Activated CD8-positive, alpha-beta T cell treated with anti-CD3 and anti-CD28 coated beads for 36 hours (primary cell): ENCODE results near the gene EFCAB6. TPM values are rescaled to one million over a fixed set of nuclear protein-coding genes. Genes with fewer than 3 reads are reported as not detected.

ENCODE experiments used
- ATAC-seq: fragments of 200-7000 bp; cut with Tn5 transposase; one replicate; pipeline ENCODE4 v1.10.0; 2021; ENCODE audit warnings: mild to moderate bottlenecking, moderate library complexity
- CTCF ChIA-PET: fragments of 350-600 bp; sonication (Branson Sonifier 250); formaldehyde crosslinking; loops from one replicate; lab custom pipeline; 2021; ENCODE audit warnings: antibody characterized with exemption; lab: Charles Lee
- POLR2A ChIA-PET: fragments of 350-600 bp; sonication (Branson Sonifier 250); formaldehyde crosslinking; loops from one replicate; lab custom pipeline; 2021; ENCODE audit warnings: antibody characterized with exemption; lab: Charles Lee
- DNase-seq: peaks from one replicate; pipeline ENCODE4 v3.0.0-alpha.2; 2020
- H3K27ac Mint-ChIP-seq: one replicate; pipeline ENCODE4 v1.8.0; 2021; ENCODE audit warnings: mild to moderate bottlenecking, mixed read lengths
- H3K27me3 Mint-ChIP-seq: one replicate; pipeline ENCODE4 v1.8.0; 2021; ENCODE audit warnings: mixed read lengths
- H3K36me3 Mint-ChIP-seq: one replicate; pipeline ENCODE4 v1.8.0; 2021; ENCODE audit warnings: low read depth, mixed read lengths
- H3K4me1 Mint-ChIP-seq: one replicate; pipeline ENCODE4 v1.8.0; 2021; ENCODE audit warnings: low read depth, mixed read lengths
- H3K4me3 Mint-ChIP-seq: one replicate; pipeline ENCODE4 v1.8.0; 2021; ENCODE audit warnings: mild to moderate bottlenecking, moderate library complexity, mixed read lengths
- H3K9me3 Mint-ChIP-seq: one replicate; pipeline ENCODE4 v1.8.0; 2021; ENCODE audit warnings: mixed read lengths
- CTCF ChIP-seq: fragments of 200-600 bp; IDR thresholded peaks from one replicate; pipeline ENCODE4 v1.8.0; 2022; ENCODE audit warnings: antibody characterized with exemption, mild to moderate bottlenecking
- intact Hi-C: fragments of 100-400 bp; cut with micrococcal nuclease; formaldehyde crosslinking; loops from one replicate; pipeline ENCODE4 v1.10.0; 2022
- total RNA-seq, 2 experiments: library from RNA; stranded (reverse); gene quantifications; one replicate each; pipeline ENCODE4 v1.2.3, GENCODE V29; 2021

EFCAB6 gene
- total RNA-seq, 2 experiments from 2014 or later = 0.16 to 0.29 TPM

GRCh38 chr22:43823911-43824665 lies 12.0 kb upstream of the EFCAB6 start:
- H3K4me3 Mint-ChIP-seq = no peak overlapping the region
- CTCF ChIA-PET = no interaction called here
- intact Hi-C loops = no loop called here
- ATAC-seq = no peak
- H3K27ac Mint-ChIP-seq = no peak overlapping the region
- H3K27me3 Mint-ChIP-seq = peaks cover 17% of the 10 kb centered on the region
- TF ChIP-seq CTCF = no peak
- no peaks in the 10 kb centered on the region for H3K9me3 Mint-ChIP-seq
- POLR2A ChIA-PET = no interaction called here
- H3K36me3 Mint-ChIP-seq = no peaks in the 10 kb centered on the region
- no peaks in the 10 kb centered on the region for H3K4me1 Mint-ChIP-seq
- no peak for DNase-seq

- CTCF ChIA-PET = no interaction called here
These were observed 11.3 kb upstream of the EFCAB6 start for GRCh38 chr22:43823353-43823908.

GRCh38 chr22:43821606-43822425 lies 9.7 kb upstream of the EFCAB6 start:
- Mint-ChIP-seq H3K4me1 (no peaks in the 10 kb centered on the region), H3K9me3 (peaks cover 3% of the 10 kb centered on the region), H3K27ac (no peak overlapping the region), H3K36me3 (no peaks in the 10 kb centered on the region), H3K27me3 (peaks cover 17% of the 10 kb centered on the region), H3K4me3 (no peak overlapping the region)
- no peak for TF ChIP-seq CTCF
- ATAC-seq (no peak), DNase-seq (no peak)
- ChIA-PET CTCF (no interaction called here), POLR2A (no interaction called here)
- intact Hi-C loops = no loop called here

More at GRCh38 chr22:43823353-43823908, 11.3 kb upstream of the EFCAB6 start:
- Mint-ChIP-seq H3K9me3 (no peaks in the 10 kb centered on the region), H3K4me1 (no peaks in the 10 kb centered on the region), H3K4me3 (no peak overlapping the region), H3K27ac (no peak overlapping the region), H3K27me3 (peaks cover 17% of the 10 kb centered on the region), H3K36me3 (no peaks in the 10 kb centered on the region)
- DNase-seq = no peak
- no peak for ATAC-seq
- intact Hi-C loops = no loop called here
- TF ChIP-seq CTCF = no peak
- POLR2A ChIA-PET = no interaction called here

- peaks cover 3% of the 10 kb centered on the region for H3K9me3 Mint-ChIP-seq
- H3K4me3 Mint-ChIP-seq = no peak overlapping the region
- CTCF ChIA-PET = no interaction called here
- peaks cover 13% of the 10 kb centered on the region for H3K27me3 Mint-ChIP-seq
- no peaks in the 10 kb centered on the region for H3K36me3 Mint-ChIP-seq
- no peak for TF ChIP-seq CTCF
- no peak for ATAC-seq
- POLR2A ChIA-PET = no interaction called here
- no peak overlapping the region for H3K27ac Mint-ChIP-seq
- no peak for DNase-seq
- intact Hi-C loops = no loop called here
- H3K4me1 Mint-ChIP-seq = no peaks in the 10 kb centered on the region
These were observed 8.7 kb upstream of the EFCAB6 start for GRCh38 chr22:43820651-43821305.
